ENCODE results near the gene ELF1. TPM values are rescaled to one million over a fixed set of nuclear protein-coding genes. Genes with fewer than 3 reads are reported as not detected.

The ELF1 gene
- total and polyA plus RNA-seq, 2 experiments from 2014 or later: 7.0 to 12.7 TPM

DNA sequence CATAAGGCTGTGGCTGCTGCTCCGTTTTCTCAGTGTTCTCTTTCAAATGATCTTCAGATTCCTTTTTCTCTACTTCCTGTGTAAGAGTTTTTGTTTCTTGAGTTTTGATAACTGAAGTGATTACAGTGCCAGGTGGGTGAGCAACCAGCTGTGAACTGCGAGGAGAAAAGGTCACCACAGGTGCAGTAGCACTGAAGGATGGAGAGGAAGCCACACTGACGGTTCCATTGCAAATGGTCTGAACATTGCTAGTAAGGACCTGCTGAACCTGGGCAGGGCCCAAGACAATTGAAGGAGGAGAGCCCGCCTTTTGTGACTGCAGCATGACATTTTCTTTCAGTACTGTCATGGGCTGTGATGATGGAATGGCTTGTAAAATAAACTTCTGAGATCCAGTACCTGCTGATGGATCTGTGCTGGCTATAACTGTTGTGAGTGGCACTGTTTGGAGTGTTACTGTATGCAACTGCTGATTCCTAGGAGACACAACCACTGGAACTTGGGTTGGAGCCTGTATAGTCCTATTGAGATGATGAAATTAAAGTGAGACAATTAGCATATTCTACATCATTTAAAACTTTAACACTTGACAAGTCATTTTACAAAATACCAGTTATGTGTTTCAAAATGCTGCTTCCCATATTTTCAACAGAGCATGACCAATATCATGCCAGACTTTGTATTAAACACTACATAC is 85.5 kb downstream of the ELF1 start (continued):
- TF ChIP-seq EZH2 (IDR thresholded peaks at IDR 0.05; ENCODE audit: low read depth, unreplicated experiment): no peak
- TF ChIP-seq, protein P1, sequence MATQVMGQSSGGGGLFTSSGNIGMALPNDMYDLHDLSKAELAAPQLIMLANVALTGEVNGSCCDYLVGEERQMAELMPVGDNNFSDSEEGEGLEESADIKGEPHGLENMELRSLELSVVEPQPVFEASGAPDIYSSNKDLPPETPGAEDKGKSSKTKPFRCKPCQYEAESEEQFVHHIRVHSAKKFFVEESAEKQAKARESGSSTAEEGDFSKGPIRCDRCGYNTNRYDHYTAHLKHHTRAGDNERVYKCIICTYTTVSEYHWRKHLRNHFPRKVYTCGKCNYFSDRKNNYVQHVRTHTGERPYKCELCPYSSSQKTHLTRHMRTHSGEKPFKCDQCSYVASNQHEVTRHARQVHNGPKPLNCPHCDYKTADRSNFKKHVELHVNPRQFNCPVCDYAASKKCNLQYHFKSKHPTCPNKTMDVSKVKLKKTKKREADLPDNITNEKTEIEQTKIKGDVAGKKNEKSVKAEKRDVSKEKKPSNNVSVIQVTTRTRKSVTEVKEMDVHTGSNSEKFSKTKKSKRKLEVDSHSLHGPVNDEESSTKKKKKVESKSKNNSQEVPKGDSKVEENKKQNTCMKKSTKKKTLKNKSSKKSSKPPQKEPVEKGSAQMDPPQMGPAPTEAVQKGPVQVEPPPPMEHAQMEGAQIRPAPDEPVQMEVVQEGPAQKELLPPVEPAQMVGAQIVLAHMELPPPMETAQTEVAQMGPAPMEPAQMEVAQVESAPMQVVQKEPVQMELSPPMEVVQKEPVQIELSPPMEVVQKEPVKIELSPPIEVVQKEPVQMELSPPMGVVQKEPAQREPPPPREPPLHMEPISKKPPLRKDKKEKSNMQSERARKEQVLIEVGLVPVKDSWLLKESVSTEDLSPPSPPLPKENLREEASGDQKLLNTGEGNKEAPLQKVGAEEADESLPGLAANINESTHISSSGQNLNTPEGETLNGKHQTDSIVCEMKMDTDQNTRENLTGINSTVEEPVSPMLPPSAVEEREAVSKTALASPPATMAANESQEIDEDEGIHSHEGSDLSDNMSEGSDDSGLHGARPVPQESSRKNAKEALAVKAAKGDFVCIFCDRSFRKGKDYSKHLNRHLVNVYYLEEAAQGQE (IDR thresholded peaks at IDR 0.05; ENCODE audit: unreplicated experiment): no peak
- no peak for TF ChIP-seq STAT1 (IDR thresholded peaks at IDR 0.05; ENCODE audit: unreplicated experiment)

DNA sequence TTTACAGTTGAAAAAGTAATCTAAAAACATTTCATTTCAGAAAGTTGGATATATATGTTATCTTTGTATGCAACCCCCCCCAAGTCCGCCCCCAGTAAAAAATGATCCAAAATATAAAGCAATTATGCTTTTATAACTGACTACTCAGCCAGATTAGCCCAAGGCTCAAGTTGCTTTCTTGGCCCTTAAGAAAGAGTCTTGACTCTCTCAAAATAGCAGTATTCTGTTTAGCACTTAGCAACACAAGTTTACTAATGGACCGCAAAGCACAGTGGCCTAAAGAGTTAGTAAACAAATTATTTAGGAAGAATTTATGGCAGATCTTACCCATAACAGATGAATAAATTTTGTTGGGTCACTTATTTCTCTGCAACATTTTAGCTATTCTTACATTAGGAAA is 86.9 kb downstream of the ELF1 start:
- ATAC-seq (no peak), DNase-seq (ENCODE audit: low spot score) (no peak)
- no peak overlapping the region for H3K27ac ChIP-seq (ENCODE audit: low read depth)
- H3K36me3 ChIP-seq (ENCODE audit: insufficient read depth): no peaks in the 10 kb centered on the region
- H2AFZ ChIP-seq: no peak overlapping the region
- no peak overlapping the region for H3K4me3 Mint-ChIP-seq
- H3K4me3 ChIP-seq: no peak overlapping the region
- H3K4me2 ChIP-seq: no peak overlapping the region
- TF ChIP-seq ZNF114 (CRISPR knock-in tag; IDR thresholded peaks at IDR 0.05) (no peak), ZNF331 (CRISPR knock-in tag; IDR thresholded peaks at IDR 0.05; ENCODE audit: low read depth) (no peak), POLR2AphosphoS5 (IDR thresholded peaks at IDR 0.05; ENCODE audit: low read depth) (no peak), NANOG (IDR thresholded peaks at IDR 0.05; ENCODE audit: borderline replicate concordance) (no peak), CREB1 (CRISPR knock-in tag; IDR thresholded peaks at IDR 0.05; ENCODE audit: low read depth) (no peak), EZH2phosphoT487 (IDR thresholded peaks at IDR 0.05; ENCODE audit: unreplicated experiment) (no peak)
- TF ChIP-seq, protein P1 (IDR thresholded peaks at IDR 0.05; ENCODE audit: unreplicated experiment): no peak
- H3F3A ChIP-seq (replicated peaks; ENCODE audit: low read depth): no peaks in the 10 kb centered on the region
- no peak overlapping the region for H3K27ac Mint-ChIP-seq
- H3K36me3 Mint-ChIP-seq (ENCODE audit: low read depth): no peaks in the 10 kb centered on the region
- H3K9me3 Mint-ChIP-seq: no peaks in the 10 kb centered on the region
- H4K20me1 ChIP-seq (replicated peaks; ENCODE audit: insufficient read depth): no peaks in the 10 kb centered on the region
- peaks cover 12% of the 10 kb centered on the region; the same call in 2 of the 3 replicates for H3K4me1 Mint-ChIP-seq
- H3K4me1 ChIP-seq (ENCODE audit: insufficient read depth): peaks cover 7% of the 10 kb centered on the region; the same call in 1 of the 2 replicates
- no peaks in the 10 kb centered on the region for H3K27me3 Mint-ChIP-seq (ENCODE audit: insufficient read depth, low read depth, poor library complexity)
- H3K27me3 ChIP-seq (ENCODE audit: insufficient read depth): no peaks in the 10 kb centered on the region
- H3K79me2 ChIP-seq (replicated peaks; ENCODE audit: insufficient read depth): no peaks in the 10 kb centered on the region
- H3K9me2 ChIP-seq (ENCODE audit: insufficient read depth): no peaks in the 10 kb centered on the region
